IMR-90 (cell line): Measurements from ENCODE around the gene BMP2K. TPM values are rescaled to one million over a fixed set of nuclear protein-coding genes. Genes with fewer than 3 reads are reported as not detected.

Experiments used
- ATAC-seq: fragments of 200-7000 bp; cut with Tn5 transposase; 2 replicates; pipeline ENCODE4 v1.9.1; 2020; ENCODE audit warnings: low read depth, mild to moderate bottlenecking, moderate library complexity
- BruUV-seq: library from RNA; stranded (reverse); fragments of 400-500 nt; replicated peaks from 2 replicates; lab custom pipeline; 2021; lab: Mats Ljungman, UMichigan
- CTCF ChIA-PET: fragments of 300-600 bp; formaldehyde crosslinking; extraction: SDS; loops from one replicate; lab custom pipeline; 2021; ENCODE audit warnings: antibody characterized with exemption; lab: Yijun Ruan, JAX
- POLR2A ChIA-PET: fragments of 300-600 bp; sonication (Branson Sonifier 250); formaldehyde crosslinking; loops from one replicate; lab custom pipeline; 2022; ENCODE audit warnings: antibody characterized with exemption; ENCODE audit not compliant: unreplicated experiment; lab: Charles Lee
- DNase-seq: peaks from one replicate; pipeline ENCODE4 v3.0.0; 2013
- H2AFZ ChIP-seq: replicated peaks from 2 replicates; pipeline ENCODE3; 2013; ENCODE audit warnings: low read length, mild to moderate bottlenecking; ENCODE audit not compliant: poor library complexity
- H2AK5ac ChIP-seq: 2 replicates; pipeline ENCODE4 v1.6.1; 2013; ENCODE audit warnings: low read depth, low read length, inconsistent platforms
- H2AK9ac ChIP-seq: replicated peaks from 2 replicates; pipeline ENCODE3; 2013; ENCODE audit warnings: mild to moderate bottlenecking, low read depth, low read length, moderate library complexity; ENCODE audit not compliant: poor library complexity
- H2BK120ac ChIP-seq: 2 replicates; pipeline ENCODE4 v1.6.1; 2013; ENCODE audit warnings: low read depth, low read length, inconsistent platforms
- H2BK15ac ChIP-seq: 3 replicates; pipeline ENCODE4 v1.6.1; 2013; ENCODE audit warnings: low read depth, low read length, inconsistent platforms
- H2BK20ac ChIP-seq: 2 replicates; pipeline ENCODE4 v1.6.1; 2013; ENCODE audit warnings: low read depth, mild to moderate bottlenecking, inconsistent platforms, low read length, moderate library complexity
- H2BK5ac ChIP-seq: 2 replicates; pipeline ENCODE4 v1.6.1; 2013; ENCODE audit warnings: mild to moderate bottlenecking, low read depth, low read length, inconsistent platforms; ENCODE audit not compliant: poor library complexity, severe bottlenecking
- H3K14ac ChIP-seq: replicated peaks from 2 replicates; pipeline ENCODE4 v1.6.1; 2013; ENCODE audit warnings: low read depth, low read length, inconsistent platforms
- H3K18ac ChIP-seq: 2 replicates; pipeline ENCODE4 v1.6.1; 2013; ENCODE audit warnings: low read depth, low read length, control low read depth
- H3K23ac ChIP-seq: 2 replicates; pipeline ENCODE4 v1.6.1; 2013; ENCODE audit warnings: low read depth, low read length, inconsistent platforms
- H3K27ac ChIP-seq: 2 replicates; pipeline ENCODE4 v1.5.1; 2013; ENCODE audit warnings: mild to moderate bottlenecking, control low read depth, low read length; ENCODE audit not compliant: insufficient read depth
- H3K27me3 ChIP-seq: 2 replicates; pipeline ENCODE4 v1.6.1; 2013; ENCODE audit warnings: low read length; ENCODE audit not compliant: control insufficient read depth, insufficient read depth
- H3K36me3 ChIP-seq: 2 replicates; pipeline ENCODE4 v1.6.1; 2013; ENCODE audit warnings: low read length, mixed read lengths; ENCODE audit not compliant: control insufficient read depth, insufficient read depth
- H3K4ac ChIP-seq: 2 replicates; pipeline ENCODE4 v1.6.1; 2013; ENCODE audit warnings: low read depth, low read length, inconsistent platforms
- H3K4me1 ChIP-seq: 2 replicates; pipeline ENCODE4 v1.6.1; 2013; ENCODE audit warnings: low read length, mixed read lengths; ENCODE audit not compliant: control insufficient read depth, insufficient read depth
- H3K4me2 ChIP-seq: 2 replicates; pipeline ENCODE4 v1.6.1; 2013; ENCODE audit warnings: low read depth, mild to moderate bottlenecking, control low read depth, low read length, moderate library complexity
- H3K4me3 ChIP-seq: 2 replicates; pipeline ENCODE4 v1.5.1; 2013; ENCODE audit warnings: low read depth, mild to moderate bottlenecking, control low read depth, low read length, moderate library complexity; ENCODE audit not compliant: insufficient read depth
- H3K56ac ChIP-seq: 2 replicates; pipeline ENCODE4 v1.6.1; 2013; ENCODE audit warnings: low read length, inconsistent platforms; ENCODE audit not compliant: insufficient read depth; ENCODE audit errors: extremely low read depth
- H3K79me1 ChIP-seq, 2 experiments: 2 replicates each; pipeline ENCODE4 v1.6.1; 2013; ENCODE audit warnings: low read length in 2 of 2, inconsistent platforms in 1 of 2, low read depth in 1 of 2
- H3K9ac ChIP-seq: 2 replicates; pipeline ENCODE4 v1.6.1; 2013; ENCODE audit warnings: low read depth, low read length, control low read depth
- H3K9me1 ChIP-seq: 2 replicates; pipeline ENCODE4 v1.6.1; 2013; ENCODE audit warnings: low read length, inconsistent platforms; ENCODE audit not compliant: insufficient read depth
- H3K9me3 ChIP-seq: 2 replicates; pipeline ENCODE4 v1.6.1; 2013; ENCODE audit warnings: low read length; ENCODE audit not compliant: control insufficient read depth, insufficient read depth
- H4K20me1 ChIP-seq: 2 replicates; pipeline ENCODE4 v1.6.1; 2013; ENCODE audit warnings: low read length, inconsistent platforms; ENCODE audit not compliant: insufficient read depth
- H4K5ac ChIP-seq: 2 replicates; pipeline ENCODE4 v1.6.1; 2013; ENCODE audit warnings: mild to moderate bottlenecking, low read depth, low read length, control low read depth
- H4K8ac ChIP-seq, 2 experiments: 2 replicates each; pipeline ENCODE4 v1.6.1; 2013; ENCODE audit warnings: low read depth in 2 of 2, low read length in 2 of 2, control low read depth in 1 of 2, inconsistent platforms in 1 of 2
- H4K91ac ChIP-seq: 2 replicates; pipeline ENCODE4 v1.6.1; 2013; ENCODE audit warnings: low read depth, low read length, inconsistent platforms; ENCODE audit not compliant: insufficient read depth
- BHLHE40 ChIP-seq: fragments of 150-350 bp; IDR thresholded peaks from 2 replicates; pipeline ENCODE4 v1.6.1; 2016; ENCODE audit warnings: mild to moderate bottlenecking, low read depth, low read length
- CEBPB ChIP-seq: IDR thresholded peaks from 2 replicates; pipeline ENCODE4 v1.6.1; 2012; ENCODE audit warnings: low read depth, low read length, improper control_type of control experiment
- CHD1 ChIP-seq: IDR thresholded peaks from 2 replicates; pipeline ENCODE4 v1.6.1; 2012; ENCODE audit warnings: low read depth, low read length, improper control_type of control experiment
- FOS ChIP-seq: fragments of 150-350 bp; IDR thresholded peaks from 2 replicates; pipeline ENCODE4 v1.6.1; 2016; ENCODE audit warnings: low read depth, low read length
- MAFK ChIP-seq: IDR thresholded peaks from 2 replicates; pipeline ENCODE4 v1.6.1; 2012; ENCODE audit warnings: low read depth, low read length, improper control_type of control experiment
- MAZ ChIP-seq: IDR thresholded peaks from 2 replicates; pipeline ENCODE4 v1.6.1; 2012; ENCODE audit warnings: low read depth, mild to moderate bottlenecking, low read length, improper control_type of control experiment, moderate library complexity, borderline replicate concordance
- MXI1 ChIP-seq: IDR thresholded peaks from 2 replicates; pipeline ENCODE4 v1.6.1; 2012; ENCODE audit warnings: low read depth, mild to moderate bottlenecking, low read length, moderate library complexity, borderline replicate concordance
- NFE2L2 ChIP-seq: fragments of 150-350 bp; IDR thresholded peaks from 2 replicates; pipeline ENCODE4 v1.6.1; 2016; ENCODE audit warnings: low read depth, mild to moderate bottlenecking, low read length
- POLR2A ChIP-seq: IDR thresholded peaks from 2 replicates; pipeline ENCODE4 v1.6.1; 2012; ENCODE audit warnings: mild to moderate bottlenecking, low read depth, low read length
- RAD21 ChIP-seq: IDR thresholded peaks from 2 replicates; pipeline ENCODE4 v1.6.1; 2012; ENCODE audit warnings: low read length, improper control_type of control experiment
- RCOR1 ChIP-seq: IDR thresholded peaks from 2 replicates; pipeline ENCODE4 v1.6.1; 2012; ENCODE audit warnings: mild to moderate bottlenecking, low read length, improper control_type of control experiment; ENCODE audit not compliant: insufficient replicate concordance
- RFX5 ChIP-seq: IDR thresholded peaks from 2 replicates; pipeline ENCODE4 v1.8.0; 2012; ENCODE audit warnings: low read depth, mild to moderate bottlenecking, low read length, moderate library complexity
- SMC3 ChIP-seq: fragments of 150-350 bp; IDR thresholded peaks from 2 replicates; pipeline ENCODE4 v1.6.1; 2016; ENCODE audit warnings: low read depth, mild to moderate bottlenecking, antibody characterized with exemption, low read length, moderate library complexity
- WGBS, 2 experiments: methylation state at CpG; one replicate each; pipeline versions ENCODE4 v1.1.5 to v1.1.7; 2013; ENCODE audit warnings: missing lambda C conversion rate in 2 of 2; ENCODE audit not compliant: insufficient read length in 1 of 2; ENCODE audit errors: extremely low coverage in 2 of 2; 5-methylcytosine and 5-hydroxymethylcytosine counted together
- dilution Hi-C: fragments of 300-500 bp; cut with HindIII; formaldehyde crosslinking; loops from one replicate; pipeline ENCODE4 v1.14.3; 2018; ENCODE audit warnings: low sequenced_read_pairs; ENCODE audit not compliant: unreplicated experiment
- in situ Hi-C: fragments of 300-500 bp; cut with MboI; formaldehyde crosslinking; loops from 3 replicates; pipeline ENCODE4 v1.14.3; 2019; ENCODE audit warnings: low sequenced_read_pairs, inconsistent platforms, mixed read lengths
- intact Hi-C: fragments of 100-400 bp; cut with micrococcal nuclease; formaldehyde crosslinking; loops from 2 replicates; pipeline ENCODE4 v1.10.0; 2022
- polyA plus RNA-seq, 3 experiments: library from polyadenylated mRNA; depleted of rRNA; stranded (reverse); fragments of >200 nt; gene quantifications; 2 replicates each; pipeline ENCODE4 v1.2.3, GENCODE V29; 2012; ENCODE audit warnings: low replicate concordance in 1 of 3
- total RNA-seq: library from RNA; depleted of rRNA; stranded (reverse); fragments of >200 nt; gene quantifications from 2 replicates; pipeline ENCODE4 v1.2.3, GENCODE V29; 2012
- TF ChIP-seq, protein P1 (sequence below): fragments of 150-350 bp; IDR thresholded peaks from 2 replicates; pipeline ENCODE4 v1.6.1; 2016; ENCODE audit warnings: low read depth, mild to moderate bottlenecking, low read length, moderate library complexity, borderline replicate concordance
- TF ChIP-seq, protein P2 (sequence below): conservative IDR thresholded peaks from 2 replicates; pipeline ENCODE4 v1.5.1; 2012; ENCODE audit warnings: mild to moderate bottlenecking, low read depth, low read length, improper control_type of control experiment
- TF ChIP-seq, protein P3 (sequence below): fragments of 150-350 bp; IDR thresholded peaks from 2 replicates; pipeline ENCODE4 v1.6.1; 2017; ENCODE audit warnings: mild to moderate bottlenecking, antibody characterized with exemption, low read length, low read depth

BMP2K gene
- total and polyA plus RNA-seq, 2 of the 4 experiments (the other 2 are of a cell fraction) = 15.8 to 46.1 TPM

DNA sequence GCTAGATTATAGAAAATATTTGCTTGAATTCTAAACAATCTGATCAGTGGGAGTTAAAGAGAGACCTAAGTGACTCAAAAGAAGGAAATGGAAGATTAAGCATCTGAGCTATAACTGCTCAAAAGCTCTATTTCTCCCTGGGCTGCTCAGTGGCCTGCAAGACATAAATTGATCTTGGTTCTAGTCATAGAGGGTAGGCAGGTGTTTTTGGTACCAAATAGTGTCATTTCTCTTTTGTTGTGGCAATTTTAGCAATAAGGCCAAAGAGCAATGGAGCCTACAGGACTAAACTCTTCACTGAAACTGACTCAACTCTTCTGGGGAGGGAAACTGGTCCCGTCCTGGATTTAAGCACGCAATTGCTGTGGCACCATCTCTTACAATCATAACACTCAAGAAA, 33.9 kb upstream of the BMP2K start:
- TF ChIP-seq MXI1 = no peak
- TF ChIP-seq FOS = no peak
- TF ChIP-seq SMC3 = no peak
- TF ChIP-seq POLR2A = no peak
- TF ChIP-seq, protein P1, sequence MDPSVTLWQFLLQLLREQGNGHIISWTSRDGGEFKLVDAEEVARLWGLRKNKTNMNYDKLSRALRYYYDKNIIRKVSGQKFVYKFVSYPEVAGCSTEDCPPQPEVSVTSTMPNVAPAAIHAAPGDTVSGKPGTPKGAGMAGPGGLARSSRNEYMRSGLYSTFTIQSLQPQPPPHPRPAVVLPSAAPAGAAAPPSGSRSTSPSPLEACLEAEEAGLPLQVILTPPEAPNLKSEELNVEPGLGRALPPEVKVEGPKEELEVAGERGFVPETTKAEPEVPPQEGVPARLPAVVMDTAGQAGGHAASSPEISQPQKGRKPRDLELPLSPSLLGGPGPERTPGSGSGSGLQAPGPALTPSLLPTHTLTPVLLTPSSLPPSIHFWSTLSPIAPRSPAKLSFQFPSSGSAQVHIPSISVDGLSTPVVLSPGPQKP = no peak
- no peak for TF ChIP-seq NFE2L2
- no peak for TF ChIP-seq RCOR1
- no peak for TF ChIP-seq RFX5
- TF ChIP-seq, protein P2, sequence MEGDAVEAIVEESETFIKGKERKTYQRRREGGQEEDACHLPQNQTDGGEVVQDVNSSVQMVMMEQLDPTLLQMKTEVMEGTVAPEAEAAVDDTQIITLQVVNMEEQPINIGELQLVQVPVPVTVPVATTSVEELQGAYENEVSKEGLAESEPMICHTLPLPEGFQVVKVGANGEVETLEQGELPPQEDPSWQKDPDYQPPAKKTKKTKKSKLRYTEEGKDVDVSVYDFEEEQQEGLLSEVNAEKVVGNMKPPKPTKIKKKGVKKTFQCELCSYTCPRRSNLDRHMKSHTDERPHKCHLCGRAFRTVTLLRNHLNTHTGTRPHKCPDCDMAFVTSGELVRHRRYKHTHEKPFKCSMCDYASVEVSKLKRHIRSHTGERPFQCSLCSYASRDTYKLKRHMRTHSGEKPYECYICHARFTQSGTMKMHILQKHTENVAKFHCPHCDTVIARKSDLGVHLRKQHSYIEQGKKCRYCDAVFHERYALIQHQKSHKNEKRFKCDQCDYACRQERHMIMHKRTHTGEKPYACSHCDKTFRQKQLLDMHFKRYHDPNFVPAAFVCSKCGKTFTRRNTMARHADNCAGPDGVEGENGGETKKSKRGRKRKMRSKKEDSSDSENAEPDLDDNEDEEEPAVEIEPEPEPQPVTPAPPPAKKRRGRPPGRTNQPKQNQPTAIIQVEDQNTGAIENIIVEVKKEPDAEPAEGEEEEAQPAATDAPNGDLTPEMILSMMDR = no peak
- TF ChIP-seq BHLHE40 = no peak
- TF ChIP-seq CHD1 = no peak
- TF ChIP-seq RAD21 = no peak
- no peak for TF ChIP-seq MAFK
- TF ChIP-seq CEBPB = no peak
- TF ChIP-seq, protein P3, sequence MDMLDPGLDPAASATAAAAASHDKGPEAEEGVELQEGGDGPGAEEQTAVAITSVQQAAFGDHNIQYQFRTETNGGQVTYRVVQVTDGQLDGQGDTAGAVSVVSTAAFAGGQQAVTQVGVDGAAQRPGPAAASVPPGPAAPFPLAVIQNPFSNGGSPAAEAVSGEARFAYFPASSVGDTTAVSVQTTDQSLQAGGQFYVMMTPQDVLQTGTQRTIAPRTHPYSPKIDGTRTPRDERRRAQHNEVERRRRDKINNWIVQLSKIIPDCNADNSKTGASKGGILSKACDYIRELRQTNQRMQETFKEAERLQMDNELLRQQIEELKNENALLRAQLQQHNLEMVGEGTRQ = no peak
- TF ChIP-seq MAZ = no peak
- CTCF ChIA-PET = no interaction called here
- H3K18ac ChIP-seq = no peak overlapping the region
- H4K8ac ChIP-seq = no peak overlapping the region
- H2AFZ ChIP-seq = no peak overlapping the region
- BruUV-seq = no TSS peak
- intact Hi-C loops (no loop called here), in situ Hi-C loops (no loop called here), dilution Hi-C loops (no loop called here)
- peaks cover 2% of the 10 kb centered on the region; the same call in 1 of the 2 replicates for H3K9me3 ChIP-seq
- no peak for ATAC-seq
- H3K4me2 ChIP-seq = no peak overlapping the region
- no peaks in the 10 kb centered on the region for H4K20me1 ChIP-seq
- no peaks in the 10 kb centered on the region; the same call in 1 of the 2 replicates for H3K4me1 ChIP-seq
- no peak overlapping the region for H2AK9ac ChIP-seq
- H3K27ac ChIP-seq = no peak overlapping the region
- no peaks in the 10 kb centered on the region for H3K36me3 ChIP-seq
- no peak overlapping the region for H3K14ac ChIP-seq
- no peak overlapping the region for H3K4ac ChIP-seq
- H2BK20ac ChIP-seq = no peak overlapping the region
- H3K4me3 ChIP-seq = no peak overlapping the region
- H3K23ac ChIP-seq = no peak overlapping the region
- H4K91ac ChIP-seq = no peak overlapping the region
- no peak overlapping the region for H4K5ac ChIP-seq
- DNase-seq = no peak
- no peaks in the 10 kb centered on the region for H3K79me1 ChIP-seq
- WGBS, 2 experiments = no CpG with 5 or more reads among the region's 2 CpGs
- H2BK15ac ChIP-seq = no peak overlapping the region
- H2BK120ac ChIP-seq = no peak overlapping the region
- POLR2A ChIA-PET = no interaction called here
- no peak overlapping the region for H3K56ac ChIP-seq
- H3K9ac ChIP-seq = no peak overlapping the region
- no peak overlapping the region for H2BK5ac ChIP-seq
- H3K9me1 ChIP-seq = no peaks in the 10 kb centered on the region
- no peaks in the 10 kb centered on the region for H3K27me3 ChIP-seq
- H2AK5ac ChIP-seq = no peak overlapping the region
